Mesendoderm (in vitro differentiated cells): Measurements from ENCODE around the gene EMILIN1.
A peak's percentile ranks its signal among the peaks of the same experiment; 100 is the strongest.

ENCODE experiments used
- DNase-seq: peaks from one replicate; pipeline ENCODE4 v3.0.0; 2013
- H2AK5ac ChIP-seq: 2 replicates; pipeline ENCODE4 v1.6.1; 2013; ENCODE audit warnings: low read length, inconsistent platforms
- H2BK120ac ChIP-seq: 2 replicates; pipeline ENCODE4 v1.6.1; 2013; ENCODE audit warnings: low read depth, mild to moderate bottlenecking, low read length, moderate library complexity, mixed read lengths
- H2BK15ac ChIP-seq: replicated peaks from 2 replicates; pipeline ENCODE4 v1.6.1; 2013; ENCODE audit warnings: low read depth, mild to moderate bottlenecking, moderate library complexity
- H2BK5ac ChIP-seq: 2 replicates; pipeline ENCODE4 v1.6.1; 2013; ENCODE audit warnings: low read length, inconsistent platforms
- H3K18ac ChIP-seq: 2 replicates; pipeline ENCODE4 v1.6.1; 2013; ENCODE audit warnings: mild to moderate bottlenecking, low read length, mixed read lengths
- H3K23ac ChIP-seq: one replicate; pipeline ENCODE4 v1.6.1; 2013; ENCODE audit warnings: low read length
- H3K27ac ChIP-seq: 2 replicates; pipeline ENCODE4 v1.5.1; 2013; ENCODE audit warnings: low read depth, mild to moderate bottlenecking, inconsistent platforms, low read length, moderate library complexity
- H3K27me3 ChIP-seq: 2 replicates; pipeline ENCODE4 v1.6.1; 2013; ENCODE audit warnings: low read length, control low read depth, mild to moderate bottlenecking, inconsistent platforms; ENCODE audit not compliant: insufficient read depth, poor library complexity
- H3K36me3 ChIP-seq: 2 replicates; pipeline ENCODE4 v1.6.1; 2013; ENCODE audit warnings: low read length, inconsistent platforms; ENCODE audit not compliant: control insufficient read depth, insufficient read depth
- H3K4ac ChIP-seq: one replicate; pipeline ENCODE4 v1.6.1; 2013; ENCODE audit warnings: low read depth, mild to moderate bottlenecking, low read length, moderate library complexity
- H3K4me1 ChIP-seq: 2 replicates; pipeline ENCODE4 v1.6.1; 2013; ENCODE audit warnings: low read depth, low read length, inconsistent platforms; ENCODE audit not compliant: control insufficient read depth
- H3K4me2 ChIP-seq: 2 replicates; pipeline ENCODE4 v1.6.1; 2013; ENCODE audit warnings: low read length
- H3K4me3 ChIP-seq: 2 replicates; pipeline ENCODE4 v1.5.1; 2013; ENCODE audit warnings: mild to moderate bottlenecking, low read length
- H3K56ac ChIP-seq: one replicate; pipeline ENCODE4 v1.6.1; 2013; ENCODE audit warnings: low read length
- H3K79me1 ChIP-seq: 2 replicates; pipeline ENCODE4 v1.6.1; 2013; ENCODE audit warnings: low read length, inconsistent platforms
- H3K79me2 ChIP-seq: 2 replicates; pipeline ENCODE4 v1.6.1; 2013; ENCODE audit warnings: mild to moderate bottlenecking, low read length; ENCODE audit not compliant: control insufficient read depth, insufficient read depth
- H3K9ac ChIP-seq: 2 replicates; pipeline ENCODE4 v1.6.1; 2013; ENCODE audit warnings: low read length, inconsistent platforms
- H4K5ac ChIP-seq: one replicate; pipeline ENCODE4 v1.6.1; 2013; ENCODE audit warnings: low read length
- H4K8ac ChIP-seq: one replicate; pipeline ENCODE4 v1.6.1; 2013; ENCODE audit warnings: low read depth, mild to moderate bottlenecking, control low read depth, low read length, moderate library complexity
- WGBS: extraction: QIAGEN DNeasy Blood & Tissue Kit; methylation state at CpG from one replicate; pipeline ENCODE4 v1.1.7; 2013; ENCODE audit warnings: low lambda C conversion rate, missing lambda C conversion rate; ENCODE audit not compliant: insufficient coverage; ENCODE audit errors: extremely low coverage; 5-methylcytosine and 5-hydroxymethylcytosine counted together

Gene EMILIN1

DNA sequence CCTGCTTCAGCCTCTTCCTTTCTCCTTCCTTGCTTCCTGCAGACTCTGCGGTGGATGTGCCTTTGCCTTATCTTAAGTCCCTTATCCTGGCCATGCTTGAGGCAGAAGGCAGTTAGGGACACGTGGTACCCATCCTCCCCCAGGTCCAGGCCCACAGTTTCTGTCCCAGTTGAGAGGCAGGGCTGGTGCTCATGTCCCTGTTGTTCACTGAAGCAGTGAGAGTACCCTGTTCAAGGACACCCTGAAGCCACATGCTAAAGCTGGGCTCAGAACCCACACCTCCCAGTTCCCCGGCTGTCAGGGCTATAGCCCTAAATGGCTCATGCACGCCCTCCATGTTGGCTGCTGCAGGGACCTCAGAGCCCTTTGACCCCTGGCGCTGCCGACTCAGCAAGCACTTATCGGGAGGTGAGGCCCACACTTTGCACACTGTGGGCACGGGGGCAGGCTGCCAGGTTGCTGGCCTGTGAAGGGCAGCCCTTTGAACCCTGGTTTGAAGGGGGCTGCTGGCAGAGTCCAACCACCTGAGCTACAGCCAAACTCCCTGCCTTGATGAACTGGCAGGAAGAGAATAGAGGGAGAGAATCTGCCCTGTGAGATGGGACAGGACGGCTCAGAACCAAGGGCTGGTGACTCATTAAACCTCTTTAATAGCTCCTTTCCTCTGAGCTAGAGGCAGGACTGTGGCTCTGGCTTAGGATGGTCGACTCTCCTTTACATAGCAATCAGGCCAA is 14.4 kb downstream of the EMILIN1 start:
- Histone ChIP-seq H3K4me3 (no peak overlapping the region), H3K27ac (no peak overlapping the region), H3K79me1 (no peaks in the 10 kb centered on the region), H2BK5ac (no peak overlapping the region), H3K27me3 (no peaks in the 10 kb centered on the region), H3K4ac (no peak overlapping the region), H3K9ac (no peak overlapping the region), H2BK120ac (no peak overlapping the region), H3K36me3 (no peaks in the 10 kb centered on the region), H3K4me2 (no peak overlapping the region), H4K8ac (no peak overlapping the region), H3K4me1 (no peaks in the 10 kb centered on the region), H3K23ac (no peak overlapping the region), H3K79me2 (no peaks in the 10 kb centered on the region), H2BK15ac (no peak overlapping the region), H4K5ac (no peak overlapping the region), H3K56ac (no peak overlapping the region), H2AK5ac (no peak overlapping the region), H3K18ac (no peak overlapping the region)
- no CpG with 5 or more reads among the region's 10 CpGs for WGBS
- no peak for DNase-seq

DNA sequence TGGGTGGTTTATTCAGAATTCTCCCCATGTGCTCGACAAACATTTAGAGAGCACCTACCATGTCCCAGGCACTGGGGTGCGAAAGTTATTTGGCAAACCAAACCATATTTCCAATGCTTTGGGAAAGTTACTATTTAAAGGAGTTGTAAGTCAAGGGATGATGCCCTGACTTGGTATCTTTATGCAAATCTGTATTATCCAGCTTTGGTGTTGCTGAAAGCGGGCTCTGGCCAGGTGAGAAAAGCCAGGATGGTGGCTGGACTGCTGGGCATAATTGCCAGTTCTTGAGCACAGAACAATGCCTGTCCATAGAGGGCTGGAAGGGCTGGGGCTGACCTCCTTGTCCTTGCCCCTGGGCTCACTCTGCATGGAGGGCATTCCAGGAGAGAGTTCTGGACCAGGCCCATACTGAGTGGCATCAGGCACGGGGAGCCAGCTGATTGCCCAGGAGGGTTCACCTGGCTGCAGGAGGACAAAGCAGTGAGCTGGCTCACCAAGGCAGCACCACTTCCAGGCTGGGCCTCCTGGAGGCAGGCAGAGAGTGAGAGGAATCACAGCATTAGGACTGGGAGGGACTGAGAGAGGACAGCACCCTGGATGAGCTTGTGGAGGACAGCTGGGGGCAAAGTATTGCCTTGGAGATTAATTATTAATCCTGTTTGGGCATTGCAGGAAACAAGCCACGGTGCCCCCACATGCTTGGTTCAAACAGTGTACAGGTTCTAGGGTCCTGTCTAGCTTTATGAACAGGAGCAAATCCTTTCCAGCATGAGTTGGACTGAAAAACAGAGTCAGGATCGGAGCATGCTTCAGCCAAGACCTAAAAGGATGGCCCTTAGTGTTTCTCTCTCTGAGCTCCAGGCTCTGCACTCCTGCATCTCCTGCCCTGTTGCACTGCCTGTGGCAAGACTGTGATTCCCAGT is 15.3 kb downstream of the EMILIN1 start:
- Histone ChIP-seq H3K79me2 (no peaks in the 10 kb centered on the region), H3K18ac (no peak overlapping the region), H3K4me3 (no peak overlapping the region), H2BK5ac (no peak overlapping the region), H3K4me2 (no peak overlapping the region), H3K27ac (no peak overlapping the region), H3K4ac (no peak overlapping the region), H2BK15ac (no peak overlapping the region), H3K27me3 (no peaks in the 10 kb centered on the region), H3K4me1 (no peaks in the 10 kb centered on the region), H2AK5ac (no peak overlapping the region), H3K56ac (no peak overlapping the region), H3K9ac (no peak overlapping the region), H3K36me3 (no peaks in the 10 kb centered on the region), H4K5ac (no peak overlapping the region), H4K8ac (no peak overlapping the region), H3K79me1 (no peaks in the 10 kb centered on the region), H3K23ac (no peak overlapping the region), H2BK120ac (no peak overlapping the region)
- DNase-seq: no peak
- no CpG with 5 or more reads among the region's 6 CpGs for WGBS

DNA sequence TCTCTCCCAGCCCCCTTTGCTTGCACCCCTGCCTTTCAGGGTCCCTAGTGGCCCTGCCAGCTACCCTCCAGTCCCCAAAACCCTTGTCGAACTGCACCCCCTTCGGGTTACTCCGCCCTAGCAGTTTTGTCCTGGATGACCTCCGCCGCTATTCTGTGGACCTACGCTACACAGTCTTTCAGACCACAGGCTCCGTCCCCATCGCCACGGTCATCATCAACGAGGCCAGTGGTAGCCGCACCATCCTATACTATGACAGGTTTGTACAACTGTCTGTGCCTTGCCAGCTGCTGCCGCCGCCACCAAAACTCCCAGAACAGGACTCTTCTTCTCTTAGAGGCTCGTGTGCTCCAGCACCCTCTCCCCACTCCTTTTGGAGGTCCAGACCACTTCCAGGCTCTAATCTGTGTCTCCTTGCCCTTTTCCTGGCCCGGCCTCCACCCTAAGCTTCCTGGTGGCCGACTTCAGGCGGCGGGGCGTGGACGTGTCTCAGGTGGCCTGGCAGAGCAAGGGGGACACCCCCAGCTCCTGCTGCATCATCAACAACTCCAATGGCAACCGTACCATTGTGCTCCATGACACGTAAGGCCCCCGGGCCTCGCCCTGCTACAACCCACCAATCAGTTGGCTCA is 16.1 kb downstream of the EMILIN1 start:
- Histone ChIP-seq H2BK120ac (no peak overlapping the region), H3K9ac (no peak overlapping the region)
- no CpG with 5 or more reads among the region's 24 CpGs for WGBS

GRCh38 chr2:27095427-27095744 is 17.0 kb downstream of the EMILIN1 start:
- Histone ChIP-seq H3K9ac (no peak overlapping the region), H3K4me3 (no peak overlapping the region), H2BK15ac (no peak overlapping the region), H4K5ac (no peak overlapping the region), H3K27ac (no peak overlapping the region), H3K27me3 (no peaks in the 10 kb centered on the region), H3K18ac (no peak overlapping the region), H2BK5ac (no peak overlapping the region), H3K4me1 (no peaks in the 10 kb centered on the region), H3K56ac (no peak overlapping the region), H3K36me3 (no peaks in the 10 kb centered on the region), H4K8ac (no peak overlapping the region), H3K23ac (no peak overlapping the region), H3K79me1 (no peaks in the 10 kb centered on the region), H3K79me2 (no peaks in the 10 kb centered on the region), H2BK120ac (no peak overlapping the region), H3K4ac (no peak overlapping the region), H2AK5ac (no peak overlapping the region), H3K4me2 (no peak overlapping the region)
- no CpG with 5 or more reads among the region's 2 CpGs for WGBS
- DNase-seq: no peak

More for the DNA sequence above, 16.1 kb downstream of the EMILIN1 start:
- H3K79me1 ChIP-seq: no peaks in the 10 kb centered on the region
- H3K18ac ChIP-seq: no peak overlapping the region
- no peak overlapping the region for H2BK15ac ChIP-seq
- H3K4me2 ChIP-seq: no peak overlapping the region
- no peak for DNase-seq
- H3K56ac ChIP-seq: no peak overlapping the region
- no peaks in the 10 kb centered on the region for H3K36me3 ChIP-seq
- no peak overlapping the region for H4K5ac ChIP-seq
- no peak overlapping the region for H3K27ac ChIP-seq
- H3K4me3 ChIP-seq: no peak overlapping the region
- no peak overlapping the region for H4K8ac ChIP-seq
- H3K4me1 ChIP-seq: no peaks in the 10 kb centered on the region
- no peaks in the 10 kb centered on the region for H3K79me2 ChIP-seq
- H3K27me3 ChIP-seq: no peaks in the 10 kb centered on the region
- H3K23ac ChIP-seq: no peak overlapping the region
- H3K4ac ChIP-seq: no peak overlapping the region
- H2AK5ac ChIP-seq: no peak overlapping the region
- no peak overlapping the region for H2BK5ac ChIP-seq

DNA sequence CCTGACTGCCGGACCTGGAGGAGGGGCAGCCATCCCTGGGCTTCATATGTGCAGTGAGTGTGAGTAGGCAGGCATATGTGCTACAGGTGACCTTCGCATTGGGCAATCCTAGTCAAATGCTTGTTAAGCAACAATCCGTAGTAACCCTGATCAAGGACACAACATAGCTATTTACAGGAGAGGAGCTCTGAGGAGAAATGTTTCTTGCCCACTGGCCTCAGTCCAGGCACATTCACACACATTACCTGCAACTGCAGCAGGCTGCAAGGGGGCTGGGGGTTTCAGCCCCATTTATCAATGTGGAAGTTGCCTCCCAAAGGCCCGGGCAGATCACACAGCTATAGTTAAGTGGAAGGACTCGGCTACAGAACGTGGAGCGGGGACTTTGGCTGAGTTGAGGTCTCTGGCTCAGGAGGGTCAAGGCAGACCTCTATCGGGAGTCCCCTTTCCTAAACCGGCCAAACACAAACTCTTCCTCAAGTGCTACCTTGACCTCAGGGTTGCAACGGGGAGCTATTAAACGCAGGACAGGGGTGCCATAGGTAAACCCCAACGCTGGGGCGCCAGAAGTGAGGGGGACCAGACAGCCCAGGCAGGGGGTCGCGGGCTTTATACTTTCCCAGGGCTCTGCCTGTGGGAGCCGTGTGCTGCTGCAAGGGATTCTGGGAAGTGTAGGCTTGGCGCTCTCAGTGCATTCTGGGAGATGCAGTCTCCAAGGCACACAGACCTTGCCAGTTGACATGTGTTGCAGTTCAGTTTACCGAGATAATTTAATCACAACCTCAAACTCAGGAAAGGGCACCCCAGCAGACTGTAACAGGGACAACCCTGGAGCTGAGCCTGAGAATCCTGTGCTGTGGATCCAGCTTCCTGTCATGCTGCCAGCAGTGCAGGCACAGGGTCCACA is 17.6 kb downstream of the EMILIN1 start:
- no peak overlapping the region for H3K18ac ChIP-seq
- H4K8ac ChIP-seq: peak overlapping the region; percentile 44
- H2BK15ac ChIP-seq: no peak overlapping the region
- no peaks in the 10 kb centered on the region for H3K79me1 ChIP-seq
- peak; percentile 80 for DNase-seq
- H3K27ac ChIP-seq: no peak overlapping the region
- H3K4ac ChIP-seq: peak overlapping the region; percentile 63
- H3K23ac ChIP-seq: no peak overlapping the region
- H3K27me3 ChIP-seq: no peaks in the 10 kb centered on the region
- H3K36me3 ChIP-seq: no peaks in the 10 kb centered on the region
- no peaks in the 10 kb centered on the region for H3K4me1 ChIP-seq
- H2AK5ac ChIP-seq: no peak overlapping the region
- H2BK120ac ChIP-seq: no peak overlapping the region
- H3K4me2 ChIP-seq: peak overlapping the region; percentile 79
- peak overlapping the region; percentile 17 for H4K5ac ChIP-seq
- WGBS: no CpG with 5 or more reads among the region's 18 CpGs
- peak overlapping the region; percentile 75 for H3K9ac ChIP-seq
- H2BK5ac ChIP-seq: no peak overlapping the region
- H3K79me2 ChIP-seq: no peaks in the 10 kb centered on the region
- H3K4me3 ChIP-seq: no peak overlapping the region
- H3K56ac ChIP-seq: peak overlapping the region; percentile 85
